Renal cortex interstitium (tissue), 15 donors: ENCODE results near the gene CAVIN3. TPM values are rescaled to one million over a fixed set of nuclear protein-coding genes. Genes with fewer than 3 reads are reported as not detected.
A peak's percentile ranks its signal among the peaks of the same experiment; 100 is the strongest.

Source experiments
- DNase-seq, 11 donors: peaks; one replicate each; pipeline ENCODE4 v3.0.0-alpha.2; 2013; ENCODE audit warnings: low read depth in 9 of 11, low spot score in 4 of 11; ENCODE audit errors: extremely low read depth in 1 of 11
- long read RNA-seq, 16 experiments: transcript quantifications; one replicate each; lab custom pipeline, GENCODE V29; 2026
- polyA plus RNA-seq, 3 donors: library from polyadenylated mRNA; unstranded; fragments of 120-200 nt; gene quantifications; one replicate each; pipeline ENCODE4 v1.2.1, GENCODE V29; 2013; ENCODE audit not compliant: insufficient read length in 3 of 3

The CAVIN3 gene, protein sequence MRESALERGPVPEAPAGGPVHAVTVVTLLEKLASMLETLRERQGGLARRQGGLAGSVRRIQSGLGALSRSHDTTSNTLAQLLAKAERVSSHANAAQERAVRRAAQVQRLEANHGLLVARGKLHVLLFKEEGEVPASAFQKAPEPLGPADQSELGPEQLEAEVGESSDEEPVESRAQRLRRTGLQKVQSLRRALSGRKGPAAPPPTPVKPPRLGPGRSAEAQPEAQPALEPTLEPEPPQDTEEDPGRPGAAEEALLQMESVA
- polyA plus RNA-seq = 10 to 100 TPM; 10.3 to 19.8 (median 17.1) TPM
- long read RNA-seq, donor 1, transcript CAVIN3-201 (2 exons, 1,174 nt) = major isoform, 16 of 25 reads
- long read RNA-seq, donor 1, partial matches to known transcripts = 9 of 25 reads
- long read RNA-seq, donor 1, other reads (novel, unspliced or antisense) = 0 of 25 reads
- long read RNA-seq, donor 2, transcript CAVIN3-201 (2 exons, 1,174 nt) = major isoform, 15 of 16 reads
- long read RNA-seq, donor 2, partial matches to known transcripts = 0 of 16 reads
- long read RNA-seq, donor 2, other reads (novel, unspliced or antisense) = 0 of 16 reads
- long read RNA-seq, donor 3, transcript CAVIN3-201 (2 exons, 1,174 nt) = major isoform, 30 of 35 reads
- long read RNA-seq, donor 3, partial matches to known transcripts = 5 of 35 reads
- long read RNA-seq, donor 3, other reads (novel, unspliced or antisense) = 0 of 35 reads
- long read RNA-seq, donor 4, transcript CAVIN3-201 (2 exons, 1,174 nt) = major isoform, 11 of 11 reads
- long read RNA-seq, donor 4, partial matches to known transcripts = 0 of 11 reads
- long read RNA-seq, donor 4, other reads (novel, unspliced or antisense) = 0 of 11 reads
- long read RNA-seq, donor 5 = 0 reads
- long read RNA-seq, donor 6, transcript CAVIN3-201 (2 exons, 1,174 nt) = major isoform, 9 of 10 reads
- long read RNA-seq, donor 6, partial matches to known transcripts = 0 of 10 reads
- long read RNA-seq, donor 6, other reads (novel, unspliced or antisense) = 0 of 10 reads
- long read RNA-seq, donor 7, transcript CAVIN3-201 (2 exons, 1,174 nt) = major isoform, 19 of 27 reads
- long read RNA-seq, donor 7, partial matches to known transcripts = 7 of 27 reads
- long read RNA-seq, donor 7, other reads (novel, unspliced or antisense) = 0 of 27 reads
- long read RNA-seq, donor 8, transcript CAVIN3-201 (2 exons, 1,174 nt) = major isoform, 31 of 33 reads
- long read RNA-seq, donor 8, partial matches to known transcripts = 0 of 33 reads
- long read RNA-seq, donor 8, other reads (novel, unspliced or antisense) = 0 of 33 reads
- long read RNA-seq, donor 9, transcript CAVIN3-201 (2 exons, 1,174 nt) = major isoform, 16 of 16 reads
- long read RNA-seq, donor 9, partial matches to known transcripts = 0 of 16 reads
- long read RNA-seq, donor 9, other reads (novel, unspliced or antisense) = 0 of 16 reads
- long read RNA-seq, donor 10, transcript CAVIN3-201 (2 exons, 1,174 nt) = major isoform, 15 of 21 reads
- long read RNA-seq, donor 10, partial matches to known transcripts = 6 of 21 reads
- long read RNA-seq, donor 10, other reads (novel, unspliced or antisense) = 0 of 21 reads
- long read RNA-seq, donor 11, transcript CAVIN3-201 (2 exons, 1,174 nt) = major isoform, 13 of 13 reads
- long read RNA-seq, donor 11, partial matches to known transcripts = 0 of 13 reads
- long read RNA-seq, donor 11, other reads (novel, unspliced or antisense) = 0 of 13 reads
- long read RNA-seq, donor 12, transcript CAVIN3-201 (2 exons, 1,174 nt) = major isoform, 6 of 6 reads
- long read RNA-seq, donor 12, partial matches to known transcripts = 0 of 6 reads
- long read RNA-seq, donor 12, other reads (novel, unspliced or antisense) = 0 of 6 reads
- long read RNA-seq, donor 13 = 0 reads
- long read RNA-seq, donor 14, transcript CAVIN3-201 (2 exons, 1,174 nt) = major isoform, 17 of 17 reads
- long read RNA-seq, donor 14, partial matches to known transcripts = 0 of 17 reads
- long read RNA-seq, donor 14, other reads (novel, unspliced or antisense) = 0 of 17 reads
- long read RNA-seq, donor 15, partial matches to known transcripts = 0 of 4 reads
- long read RNA-seq, donor 15, other reads (novel, unspliced or antisense) = 0 of 4 reads
- long read RNA-seq, donor 16, transcript CAVIN3-201 (2 exons, 1,174 nt) = major isoform, 52 of 73 reads
- long read RNA-seq, donor 16, partial matches to known transcripts = 17 of 73 reads
- long read RNA-seq, donor 16, other reads (novel, unspliced or antisense) = 0 of 73 reads

- DNase-seq = peak in 10 of 11 donors; percentile 13 to 52 (median 46)
These were observed at the start of gene CAVIN3 for GRCh38 chr11:6320411-6321155. TSS of gene CAVIN3 (minus strand) at chr11:6320501. CDS start at chr11:6320476, 25 bp downstream.

- no peak for DNase-seq
These were observed 45.4 kb upstream of the CAVIN3 start for GRCh38 chr11:6365659-6366058.

- DNase-seq = peak in 9 of 11 donors; percentile 39 to 60 (median 57)
These were observed 42.8 kb upstream of the CAVIN3 start for GRCh38 chr11:6362873-6363678.

DNA sequence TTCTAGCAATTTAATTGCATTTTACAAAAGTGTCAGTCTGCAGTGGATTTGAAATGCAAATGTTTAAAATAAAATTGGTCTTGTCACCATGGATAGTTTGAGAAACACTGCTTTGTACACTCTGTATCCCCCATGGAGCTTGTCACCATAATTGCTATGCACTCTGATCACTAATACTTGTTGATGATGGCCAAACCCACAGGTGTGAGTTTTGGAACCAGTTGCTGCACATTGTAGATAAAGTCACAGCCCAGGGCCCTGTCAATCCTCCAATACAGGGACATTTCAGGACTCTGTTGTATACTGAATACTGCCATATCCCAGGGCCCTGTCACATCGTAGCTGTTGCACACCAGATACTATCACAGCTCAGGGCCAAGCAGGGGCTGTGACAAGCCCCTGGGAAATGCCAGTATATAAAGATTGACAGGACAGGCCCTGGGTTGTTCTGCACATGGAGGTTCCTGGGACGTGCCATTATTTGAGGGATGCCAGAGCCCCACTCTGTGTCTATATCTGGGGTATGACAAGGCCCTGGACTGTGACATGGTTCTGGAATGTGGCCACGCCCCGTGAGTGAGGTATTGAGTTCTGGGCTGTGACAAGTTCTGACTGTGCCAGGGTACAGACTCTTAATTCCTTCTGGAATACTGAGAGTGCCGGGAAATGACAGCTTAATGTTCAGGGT lies 42.0 kb upstream of the CAVIN3 start:
- DNase-seq = no peak

- no peak for DNase-seq
These were observed 39.9 kb upstream of the CAVIN3 start for GRCh38 chr11:6360183-6360582.

GRCh38 chr11:6357222-6357621 lies 36.9 kb upstream of the CAVIN3 start:
- no peak for DNase-seq

DNA sequence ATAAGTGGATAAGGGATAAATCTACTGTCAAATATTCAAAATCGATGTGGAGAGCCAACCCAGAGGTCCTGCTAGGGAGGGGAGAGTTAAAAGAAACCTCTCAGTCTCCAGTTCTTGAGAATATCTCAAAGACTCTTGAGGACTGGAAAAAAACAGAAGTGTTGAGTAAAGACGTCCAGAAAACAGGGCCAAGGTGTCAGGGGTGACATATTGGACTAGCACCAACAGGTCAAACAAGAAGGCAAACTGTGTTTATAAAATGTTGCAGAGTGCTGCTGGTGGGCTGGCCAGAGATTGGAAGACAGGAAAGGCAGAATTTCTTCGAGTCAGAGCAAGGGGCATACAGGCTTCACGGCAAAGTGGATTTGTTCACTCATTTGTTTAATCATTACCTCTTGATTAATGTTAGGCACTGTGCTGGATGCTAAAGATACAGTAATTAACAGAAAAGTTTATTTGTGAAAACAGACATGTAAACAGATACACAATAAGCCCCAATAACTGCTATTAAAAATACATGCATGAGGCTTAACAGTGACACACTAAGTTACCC lies 36.3 kb upstream of the CAVIN3 start:
- DNase-seq = no peak

GRCh38 chr11:6354651-6355485 lies 34.6 kb upstream of the CAVIN3 start:
- DNase-seq = no peak

DNA sequence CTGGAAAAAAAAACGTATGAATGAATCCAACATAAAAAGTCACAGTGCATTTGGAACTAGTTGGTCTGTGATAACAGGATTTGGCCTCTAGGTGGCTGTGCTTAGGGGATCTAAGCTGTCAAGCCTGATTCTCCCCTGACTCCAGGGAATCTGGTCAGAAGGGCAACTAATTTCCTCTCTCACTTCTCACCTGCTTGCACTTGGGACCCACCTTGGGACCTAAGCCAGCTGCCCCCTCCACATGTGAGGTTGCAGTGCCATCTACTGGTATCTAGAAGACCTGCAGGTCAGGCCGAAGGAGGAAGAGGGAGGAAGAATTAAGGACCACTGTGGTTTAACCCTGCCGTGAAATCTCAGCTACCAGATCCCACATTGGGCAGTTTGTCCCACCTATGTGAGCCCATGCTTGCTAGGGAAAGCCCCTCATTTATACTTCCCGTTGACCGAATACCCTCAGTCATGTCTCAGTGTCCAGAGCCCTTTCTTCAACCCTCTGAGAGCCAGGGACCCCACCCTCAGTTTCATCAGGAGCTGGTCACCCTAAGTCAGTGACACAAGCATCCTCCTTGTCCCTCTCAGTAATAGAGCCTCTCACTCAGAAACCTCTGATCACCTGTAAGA lies 33.2 kb upstream of the CAVIN3 start:
- DNase-seq = peak; percentile 34 to 65 (median 45)

- DNase-seq = no peak
These were observed 31.6 kb upstream of the CAVIN3 start for GRCh38 chr11:6351782-6352382.

- no peak for DNase-seq
These were observed 30.2 kb upstream of the CAVIN3 start for GRCh38 chr11:6350486-6350885.

- no peak for DNase-seq
These were observed 29.7 kb upstream of the CAVIN3 start for GRCh38 chr11:6350043-6350442.

- no peak for DNase-seq
These were observed 25.1 kb upstream of the CAVIN3 start for GRCh38 chr11:6345366-6345765.
